ENCODE results near the gene PHOX2A.

PHOX2A gene

GRCh38 chr11:72221386-72222075 lies 22.4 kb downstream of the PHOX2A start:
- Histone ChIP-seq H3K27me3 (replicated peaks; ENCODE audit: control insufficient read depth, insufficient read depth, low read length) (no peaks in the 10 kb centered on the region), H3K4me3 (replicated peaks; ENCODE audit: low read depth, low read length) (no peak overlapping the region), H3K36me3 (ENCODE audit: control insufficient read depth, insufficient read depth, low read length) (no peaks in the 10 kb centered on the region)
- no peak for DNase-seq (ENCODE audit: extremely low read depth, insufficient read length)
- TF ChIP-seq, protein P1, sequence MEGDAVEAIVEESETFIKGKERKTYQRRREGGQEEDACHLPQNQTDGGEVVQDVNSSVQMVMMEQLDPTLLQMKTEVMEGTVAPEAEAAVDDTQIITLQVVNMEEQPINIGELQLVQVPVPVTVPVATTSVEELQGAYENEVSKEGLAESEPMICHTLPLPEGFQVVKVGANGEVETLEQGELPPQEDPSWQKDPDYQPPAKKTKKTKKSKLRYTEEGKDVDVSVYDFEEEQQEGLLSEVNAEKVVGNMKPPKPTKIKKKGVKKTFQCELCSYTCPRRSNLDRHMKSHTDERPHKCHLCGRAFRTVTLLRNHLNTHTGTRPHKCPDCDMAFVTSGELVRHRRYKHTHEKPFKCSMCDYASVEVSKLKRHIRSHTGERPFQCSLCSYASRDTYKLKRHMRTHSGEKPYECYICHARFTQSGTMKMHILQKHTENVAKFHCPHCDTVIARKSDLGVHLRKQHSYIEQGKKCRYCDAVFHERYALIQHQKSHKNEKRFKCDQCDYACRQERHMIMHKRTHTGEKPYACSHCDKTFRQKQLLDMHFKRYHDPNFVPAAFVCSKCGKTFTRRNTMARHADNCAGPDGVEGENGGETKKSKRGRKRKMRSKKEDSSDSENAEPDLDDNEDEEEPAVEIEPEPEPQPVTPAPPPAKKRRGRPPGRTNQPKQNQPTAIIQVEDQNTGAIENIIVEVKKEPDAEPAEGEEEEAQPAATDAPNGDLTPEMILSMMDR (IDR thresholded peaks at IDR 0.05; ENCODE audit: insufficient read depth, low read length, poor library complexity, severe bottlenecking), result no peak

GRCh38 chr11:72220696-72221363 lies 23.1 kb downstream of the PHOX2A start:
- no peak for DNase-seq (ENCODE audit: extremely low read depth, insufficient read length)
- TF ChIP-seq, protein P1 (IDR thresholded peaks at IDR 0.05; ENCODE audit: insufficient read depth, low read length, poor library complexity, severe bottlenecking), result no peak
- H3K4me3 ChIP-seq (replicated peaks; ENCODE audit: low read depth, low read length), result no peak overlapping the region
- no peaks in the 10 kb centered on the region for H3K36me3 ChIP-seq (ENCODE audit: control insufficient read depth, insufficient read depth, low read length)
- no peaks in the 10 kb centered on the region for H3K27me3 ChIP-seq (replicated peaks; ENCODE audit: control insufficient read depth, insufficient read depth, low read length)

- DNase-seq (ENCODE audit: extremely low read depth, insufficient read length), result no peak
- Histone ChIP-seq H3K36me3 (ENCODE audit: control insufficient read depth, insufficient read depth, low read length) (no peaks in the 10 kb centered on the region), H3K27me3 (replicated peaks; ENCODE audit: control insufficient read depth, insufficient read depth, low read length) (no peaks in the 10 kb centered on the region), H3K4me3 (replicated peaks; ENCODE audit: low read depth, low read length) (no peak overlapping the region)
- TF ChIP-seq, protein P1 (IDR thresholded peaks at IDR 0.05; ENCODE audit: insufficient read depth, low read length, poor library complexity, severe bottlenecking), result no peak
Observed at GRCh38 chr11:72218251-72218745, 25.7 kb downstream of the PHOX2A start.

- TF ChIP-seq, protein P1 (IDR thresholded peaks at IDR 0.05; ENCODE audit: insufficient read depth, low read length, poor library complexity, severe bottlenecking), result no peak
- Histone ChIP-seq H3K27me3 (replicated peaks; ENCODE audit: control insufficient read depth, insufficient read depth, low read length) (no peaks in the 10 kb centered on the region), H3K36me3 (ENCODE audit: control insufficient read depth, insufficient read depth, low read length) (no peaks in the 10 kb centered on the region), H3K4me3 (replicated peaks; ENCODE audit: low read depth, low read length) (no peak overlapping the region)
- DNase-seq (ENCODE audit: extremely low read depth, insufficient read length), result no peak
Observed at GRCh38 chr11:72217841-72218240, 26.1 kb downstream of the PHOX2A start.

- TF ChIP-seq, protein P1 (IDR thresholded peaks at IDR 0.05; ENCODE audit: insufficient read depth, low read length, poor library complexity, severe bottlenecking), result no peak
- no peaks in the 10 kb centered on the region for H3K36me3 ChIP-seq (ENCODE audit: control insufficient read depth, insufficient read depth, low read length)
- no peak within 1 kb of the TSS for H3K4me3 ChIP-seq (replicated peaks; ENCODE audit: low read depth, low read length)
- DNase-seq (ENCODE audit: extremely low read depth, insufficient read length), result no peak
- no peaks in the 10 kb centered on the region for H3K27me3 ChIP-seq (replicated peaks; ENCODE audit: control insufficient read depth, insufficient read depth, low read length)
Observed at GRCh38 chr11:72216638-72217037, 27.3 kb downstream of the PHOX2A start, which contains the start of gene FOLR2. Gene FOLR2 (plus strand): TSS chr11:72216794. CDS start chr11:72218585, 1,791 bp downstream.
